Panc1 (cell line): ENCODE data around the gene SLC38A10. TPM values are rescaled to one million over a fixed set of nuclear protein-coding genes. Genes with fewer than 3 reads are reported as not detected.
A peak's percentile ranks its signal among the peaks of the same experiment; 100 is the strongest.

ENCODE experiments used
- ATAC-seq: fragments of 200-7000 bp; cut with Tn5 transposase; 2 replicates; pipeline ENCODE4 v1.9.1; 2020; ENCODE audit warnings: mild to moderate bottlenecking, moderate library complexity
- BruUV-seq: library from RNA; stranded (reverse); fragments of 400-500 nt; replicated peaks from 2 replicates; lab custom pipeline; 2021; lab: Mats Ljungman, UMichigan
- CTCF ChIA-PET: fragments of 300-600 bp; sonication (Branson Sonifier 250); formaldehyde crosslinking; loops from one replicate; lab custom pipeline; 2022; ENCODE audit warnings: antibody characterized with exemption; lab: Charles Lee
- POLR2A ChIA-PET: fragments of 300-600 bp; sonication (Branson Sonifier 250); formaldehyde crosslinking; loops from one replicate; lab custom pipeline; 2022; ENCODE audit warnings: antibody characterized with exemption; lab: Charles Lee
- DNase-seq: peaks from one replicate; pipeline ENCODE4 v3.0.0-alpha.2; 2010; ENCODE audit warnings: low read depth, low spot score
- H3K27ac ChIP-seq: 2 replicates; pipeline ENCODE4 v1.5.1; 2011; ENCODE audit warnings: mild to moderate bottlenecking, low read length, inconsistent platforms
- H3K27me3 ChIP-seq: fragments of 200-500 bp; sonication (Bioruptor generic); 2 replicates; pipeline ENCODE4 v1.6.0; 2014; ENCODE audit warnings: low read length, inconsistent platforms; ENCODE audit not compliant: control insufficient read depth, insufficient read depth
- H3K36me3 ChIP-seq: fragments of 200-500 bp; sonication (Bioruptor generic); 2 replicates; pipeline ENCODE4 v1.5.1; 2014; ENCODE audit warnings: inconsistent platforms, mild to moderate bottlenecking, low read length, moderate library complexity; ENCODE audit not compliant: control insufficient read depth, insufficient read depth
- H3K4me1 ChIP-seq: 2 replicates; pipeline ENCODE4 v1.5.1; 2011; ENCODE audit warnings: inconsistent platforms, mild to moderate bottlenecking, low read length, moderate library complexity; ENCODE audit not compliant: control insufficient read depth, insufficient read depth
- H3K4me3 ChIP-seq, 2 experiments: 2 replicates each; pipeline ENCODE4 v1.5.1; 2011 to 2012; ENCODE audit warnings: low read depth in 2 of 2, low read length in 2 of 2, mild to moderate bottlenecking in 2 of 2, inconsistent platforms in 1 of 2, moderate library complexity in 1 of 2
- H3K9me3 ChIP-seq: fragments of 200-500 bp; sonication (Bioruptor generic); 2 replicates; pipeline ENCODE4 v1.5.1; 2014; ENCODE audit warnings: low read depth, mild to moderate bottlenecking, inconsistent platforms, low read length, moderate library complexity; ENCODE audit not compliant: control insufficient read depth, insufficient read depth
- POLR2AphosphoS5 ChIP-seq: IDR thresholded peaks from 2 replicates; pipeline ENCODE4 v1.6.1; 2012; ENCODE audit warnings: mild to moderate bottlenecking, low read depth, low read length, moderate library complexity
- SIN3A ChIP-seq: IDR thresholded peaks from 2 replicates; pipeline ENCODE4 v1.6.1; 2012; ENCODE audit warnings: low read depth, mild to moderate bottlenecking, low read length, moderate library complexity, borderline replicate concordance; ENCODE audit not compliant: insufficient read depth
- TCF7L2 ChIP-seq: IDR thresholded peaks from 2 replicates; pipeline ENCODE4 v1.6.1; 2011; ENCODE audit warnings: mild to moderate bottlenecking, low read depth, low read length, inconsistent platforms
- in situ Hi-C: cut with HindIII; loops from 2 replicates; pipeline ENCODE4 v1.10.0; 2016; ENCODE audit warnings: low sequenced_read_pairs, low pct_unique_long_range_greater_than_20kb
- intact Hi-C: fragments of 100-400 bp; cut with micrococcal nuclease; formaldehyde crosslinking; loops from one replicate; pipeline ENCODE4 v1.10.0; 2022; ENCODE audit not compliant: unreplicated experiment
- total RNA-seq: library from RNA; stranded (reverse); gene quantifications from one replicate; pipeline ENCODE4 v1.2.1, GENCODE V29; 2021; ENCODE audit not compliant: unreplicated experiment
- TF ChIP-seq, protein P1 (sequence below), 2 experiments: IDR thresholded peaks; 2 replicates each; pipeline ENCODE4 v1.6.1; 2011 to 2012; ENCODE audit warnings: low read depth in 2 of 2, control low read depth in 1 of 2, low read length in 1 of 2, mild to moderate bottlenecking in 1 of 2, moderate library complexity in 1 of 2; ENCODE audit not compliant: insufficient read depth in 1 of 2
- TF ChIP-seq, protein P2 (sequence below): fragments of 450-650 bp; IDR thresholded peaks from 2 replicates; pipeline ENCODE4 v1.5.1; 2017; ENCODE audit warnings: mild to moderate bottlenecking

The SLC38A10 gene
- total RNA-seq, 1 experiment from 2014 or later: 188 TPM

DNA sequence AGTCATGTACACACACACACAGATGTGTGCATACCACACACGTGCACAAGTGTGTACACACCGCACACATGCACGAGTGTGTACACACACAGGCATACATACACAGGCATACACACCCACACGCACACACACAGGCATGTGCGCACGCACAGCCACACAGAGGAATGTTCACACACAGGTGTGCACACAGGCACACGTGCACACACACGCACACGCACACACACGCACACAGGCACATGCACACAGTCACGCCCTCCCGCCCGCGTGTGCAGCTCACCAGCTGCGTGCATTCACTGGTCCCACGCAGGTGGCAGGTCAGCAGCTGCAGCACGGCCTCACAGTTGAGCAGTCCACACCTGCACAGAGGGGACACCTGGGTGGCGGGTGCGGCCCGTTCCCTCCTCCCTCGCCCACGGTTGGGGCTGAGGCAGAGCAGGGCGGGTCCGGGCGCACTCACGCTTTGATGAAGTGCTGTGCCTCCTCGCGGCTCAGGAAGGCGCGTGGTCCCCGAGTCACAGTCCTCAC, 63.9 kb downstream of the SLC38A10 start:
- DNase-seq (no peak), ATAC-seq (no peak)
- TF ChIP-seq SIN3A (no peak), TCF7L2 (no peak), POLR2AphosphoS5 (no peak)
- TF ChIP-seq, protein P1, sequence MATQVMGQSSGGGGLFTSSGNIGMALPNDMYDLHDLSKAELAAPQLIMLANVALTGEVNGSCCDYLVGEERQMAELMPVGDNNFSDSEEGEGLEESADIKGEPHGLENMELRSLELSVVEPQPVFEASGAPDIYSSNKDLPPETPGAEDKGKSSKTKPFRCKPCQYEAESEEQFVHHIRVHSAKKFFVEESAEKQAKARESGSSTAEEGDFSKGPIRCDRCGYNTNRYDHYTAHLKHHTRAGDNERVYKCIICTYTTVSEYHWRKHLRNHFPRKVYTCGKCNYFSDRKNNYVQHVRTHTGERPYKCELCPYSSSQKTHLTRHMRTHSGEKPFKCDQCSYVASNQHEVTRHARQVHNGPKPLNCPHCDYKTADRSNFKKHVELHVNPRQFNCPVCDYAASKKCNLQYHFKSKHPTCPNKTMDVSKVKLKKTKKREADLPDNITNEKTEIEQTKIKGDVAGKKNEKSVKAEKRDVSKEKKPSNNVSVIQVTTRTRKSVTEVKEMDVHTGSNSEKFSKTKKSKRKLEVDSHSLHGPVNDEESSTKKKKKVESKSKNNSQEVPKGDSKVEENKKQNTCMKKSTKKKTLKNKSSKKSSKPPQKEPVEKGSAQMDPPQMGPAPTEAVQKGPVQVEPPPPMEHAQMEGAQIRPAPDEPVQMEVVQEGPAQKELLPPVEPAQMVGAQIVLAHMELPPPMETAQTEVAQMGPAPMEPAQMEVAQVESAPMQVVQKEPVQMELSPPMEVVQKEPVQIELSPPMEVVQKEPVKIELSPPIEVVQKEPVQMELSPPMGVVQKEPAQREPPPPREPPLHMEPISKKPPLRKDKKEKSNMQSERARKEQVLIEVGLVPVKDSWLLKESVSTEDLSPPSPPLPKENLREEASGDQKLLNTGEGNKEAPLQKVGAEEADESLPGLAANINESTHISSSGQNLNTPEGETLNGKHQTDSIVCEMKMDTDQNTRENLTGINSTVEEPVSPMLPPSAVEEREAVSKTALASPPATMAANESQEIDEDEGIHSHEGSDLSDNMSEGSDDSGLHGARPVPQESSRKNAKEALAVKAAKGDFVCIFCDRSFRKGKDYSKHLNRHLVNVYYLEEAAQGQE (IDR thresholded peaks at IDR 0.05; ENCODE audit: insufficient read depth in 1 of 2, low read depth in 2 of 2, low read length in 1 of 2): no peak
- TF ChIP-seq, protein P2, sequence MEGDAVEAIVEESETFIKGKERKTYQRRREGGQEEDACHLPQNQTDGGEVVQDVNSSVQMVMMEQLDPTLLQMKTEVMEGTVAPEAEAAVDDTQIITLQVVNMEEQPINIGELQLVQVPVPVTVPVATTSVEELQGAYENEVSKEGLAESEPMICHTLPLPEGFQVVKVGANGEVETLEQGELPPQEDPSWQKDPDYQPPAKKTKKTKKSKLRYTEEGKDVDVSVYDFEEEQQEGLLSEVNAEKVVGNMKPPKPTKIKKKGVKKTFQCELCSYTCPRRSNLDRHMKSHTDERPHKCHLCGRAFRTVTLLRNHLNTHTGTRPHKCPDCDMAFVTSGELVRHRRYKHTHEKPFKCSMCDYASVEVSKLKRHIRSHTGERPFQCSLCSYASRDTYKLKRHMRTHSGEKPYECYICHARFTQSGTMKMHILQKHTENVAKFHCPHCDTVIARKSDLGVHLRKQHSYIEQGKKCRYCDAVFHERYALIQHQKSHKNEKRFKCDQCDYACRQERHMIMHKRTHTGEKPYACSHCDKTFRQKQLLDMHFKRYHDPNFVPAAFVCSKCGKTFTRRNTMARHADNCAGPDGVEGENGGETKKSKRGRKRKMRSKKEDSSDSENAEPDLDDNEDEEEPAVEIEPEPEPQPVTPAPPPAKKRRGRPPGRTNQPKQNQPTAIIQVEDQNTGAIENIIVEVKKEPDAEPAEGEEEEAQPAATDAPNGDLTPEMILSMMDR: no peak
- Histone ChIP-seq H3K27ac (no peak overlapping the region), H3K4me3 (no peak overlapping the region), H3K27me3 (no peaks in the 10 kb centered on the region), H3K36me3 (no peaks in the 10 kb centered on the region), H3K9me3 (no peaks in the 10 kb centered on the region), H3K4me1 (peaks cover 7% of the 10 kb centered on the region; the same call in 1 of the 2 replicates)
- BruUV-seq: no TSS peak
- in situ Hi-C loops: no loop called here
- ChIA-PET CTCF (no interaction called here), POLR2A (no interaction called here)
- intact Hi-C loops: no loop called here

DNA sequence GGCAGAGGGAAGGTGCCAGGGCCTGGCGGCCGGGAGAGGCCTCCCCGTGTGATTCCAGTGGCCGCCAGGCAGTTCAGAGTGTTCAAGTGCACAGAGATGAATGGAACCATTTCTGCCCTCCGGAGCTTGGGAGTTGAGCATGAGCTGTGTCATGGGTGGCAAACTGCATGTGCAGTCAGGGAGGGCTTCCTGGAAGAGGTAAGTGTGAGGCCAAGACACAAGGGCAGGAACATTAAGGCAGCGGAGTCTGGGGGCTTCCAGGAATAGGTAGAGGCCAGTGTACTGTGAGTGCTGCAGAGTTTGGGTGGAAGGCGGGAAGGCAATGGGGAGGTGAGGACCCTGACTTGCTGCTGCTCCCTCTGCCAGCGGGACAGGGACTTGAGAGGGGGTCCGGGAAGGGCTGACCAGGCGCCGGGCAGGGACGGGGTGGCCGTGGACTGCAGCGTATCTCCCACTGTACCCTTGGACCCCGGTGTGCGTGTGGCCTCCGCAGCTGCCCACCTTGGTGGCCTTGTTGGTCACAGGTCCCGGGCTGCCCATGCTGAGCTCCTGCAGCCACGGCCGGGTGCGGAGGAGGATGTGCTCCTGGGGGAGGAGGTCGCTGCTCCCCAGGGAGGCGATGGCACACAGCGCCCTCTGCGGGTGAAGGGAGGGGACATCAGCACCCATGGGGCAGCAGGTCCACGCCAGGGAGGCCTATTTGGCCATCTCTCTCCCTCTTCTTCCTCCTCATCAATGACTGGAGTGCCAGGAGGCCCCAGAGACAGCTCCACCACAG, 64.9 kb downstream of the SLC38A10 start:
- Histone ChIP-seq H3K4me3 (no peak overlapping the region), H3K4me1 (peaks cover 3% of the 10 kb centered on the region; the same call in 1 of the 2 replicates), H3K27ac (no peak overlapping the region), H3K36me3 (no peaks in the 10 kb centered on the region), H3K9me3 (no peaks in the 10 kb centered on the region), H3K27me3 (no peaks in the 10 kb centered on the region)
- DNase-seq (no peak), ATAC-seq (peak; percentile 70)
- ChIA-PET CTCF (interaction anchor here (0.5 to 1.4 kb wide), 3 partner anchors 9 to 211 kb away, joined by 3 to 6 read pairs (median 4); partner anchors contain the start of genes NDUFAF8 and TEPSIN), POLR2A (no interaction called here)
- no peak for TF ChIP-seq SIN3A
- TF ChIP-seq, protein P2: peak; percentile 86; the same call in 1 of the 2 replicates
- no peak for TF ChIP-seq POLR2AphosphoS5
- BruUV-seq: no TSS peak
- in situ Hi-C loops: no loop called here
- intact Hi-C loops: no loop called here
